ENCODE data around the gene CAMK2D. TPM values are rescaled to one million over a fixed set of nuclear protein-coding genes. Genes with fewer than 3 reads are reported as not detected.
A peak's percentile ranks its signal among the peaks of the same experiment; 100 is the strongest.
"Not testable (repeated sequence)": the region's sequence is repeated elsewhere in the genome, so short reads cannot be mapped to it uniquely, and the experiment has no call there.

Gene CAMK2D
- total RNA-seq, 6 experiments from 2014 or later = 83.7 to 102 (median 94.1) TPM

GRCh38 chr4:113764720-113765264 is 3.3 kb upstream of the CAMK2D start:
- peaks cover 6% of the 10 kb centered on the region for H3K4me1 Mint-ChIP-seq (ENCODE audit: low read depth)
- H3K4me3 Mint-ChIP-seq = no peak overlapping the region
- TF ChIP-seq, protein P1, sequence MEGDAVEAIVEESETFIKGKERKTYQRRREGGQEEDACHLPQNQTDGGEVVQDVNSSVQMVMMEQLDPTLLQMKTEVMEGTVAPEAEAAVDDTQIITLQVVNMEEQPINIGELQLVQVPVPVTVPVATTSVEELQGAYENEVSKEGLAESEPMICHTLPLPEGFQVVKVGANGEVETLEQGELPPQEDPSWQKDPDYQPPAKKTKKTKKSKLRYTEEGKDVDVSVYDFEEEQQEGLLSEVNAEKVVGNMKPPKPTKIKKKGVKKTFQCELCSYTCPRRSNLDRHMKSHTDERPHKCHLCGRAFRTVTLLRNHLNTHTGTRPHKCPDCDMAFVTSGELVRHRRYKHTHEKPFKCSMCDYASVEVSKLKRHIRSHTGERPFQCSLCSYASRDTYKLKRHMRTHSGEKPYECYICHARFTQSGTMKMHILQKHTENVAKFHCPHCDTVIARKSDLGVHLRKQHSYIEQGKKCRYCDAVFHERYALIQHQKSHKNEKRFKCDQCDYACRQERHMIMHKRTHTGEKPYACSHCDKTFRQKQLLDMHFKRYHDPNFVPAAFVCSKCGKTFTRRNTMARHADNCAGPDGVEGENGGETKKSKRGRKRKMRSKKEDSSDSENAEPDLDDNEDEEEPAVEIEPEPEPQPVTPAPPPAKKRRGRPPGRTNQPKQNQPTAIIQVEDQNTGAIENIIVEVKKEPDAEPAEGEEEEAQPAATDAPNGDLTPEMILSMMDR (IDR thresholded peaks at IDR 0.05) = no peak
- H3K9me3 Mint-ChIP-seq = no peaks in the 10 kb centered on the region
- DNase-seq = no peak
- H3K27me3 Mint-ChIP-seq (ENCODE audit: insufficient read depth) = no peaks in the 10 kb centered on the region; the same call in 1 of the 2 replicates
- H3K27ac Mint-ChIP-seq = no peak overlapping the region
- peaks cover 9% of the 10 kb centered on the region for H3K36me3 Mint-ChIP-seq (ENCODE audit: low read depth)

DNA sequence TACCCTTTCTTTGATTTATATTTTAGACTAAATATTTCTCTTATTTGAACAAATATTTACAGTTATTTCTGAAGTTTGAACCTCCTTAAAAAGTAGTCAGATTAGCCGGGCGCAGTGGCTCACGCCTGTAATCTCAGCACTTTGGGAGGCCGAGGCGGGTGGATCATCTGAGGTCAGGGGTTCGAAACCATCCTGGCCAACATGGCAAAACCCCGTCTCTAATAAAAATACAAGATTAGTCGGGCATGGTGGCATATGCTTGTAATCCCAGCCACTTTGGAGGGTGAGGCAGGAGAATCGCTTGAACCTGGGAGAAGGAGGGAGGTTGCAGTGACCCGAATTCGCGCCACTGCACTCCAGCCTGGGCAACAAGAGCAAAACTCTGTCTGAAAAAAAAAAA is 2.4 kb upstream of the CAMK2D start:
- H3K4me1 Mint-ChIP-seq (ENCODE audit: low read depth); H3K27me3 Mint-ChIP-seq (ENCODE audit: insufficient read depth); H3K9me3 Mint-ChIP-seq; H3K4me3 Mint-ChIP-seq; DNase-seq; H3K27ac Mint-ChIP-seq: not testable (repeated sequence)
- peaks cover 15% of the 10 kb centered on the region for H3K36me3 Mint-ChIP-seq (ENCODE audit: low read depth)

GRCh38 chr4:113763029-113763285 is 1.4 kb upstream of the CAMK2D start:
- Mint-ChIP-seq H3K27ac (peak overlapping the region; percentile 98), H3K9me3 (no peaks in the 10 kb centered on the region), H3K36me3 (ENCODE audit: low read depth) (peaks cover 15% of the 10 kb centered on the region), H3K4me1 (ENCODE audit: low read depth) (peaks cover 11% of the 10 kb centered on the region), H3K27me3 (ENCODE audit: insufficient read depth) (no peaks in the 10 kb centered on the region; the same call in 1 of the 2 replicates), H3K4me3 (peak overlapping the region; percentile 99)
- no peak for DNase-seq
- TF ChIP-seq, protein P1 (IDR thresholded peaks at IDR 0.05) = no peak; the same call in 1 of the 2 replicates

- H3K9me3 Mint-ChIP-seq = no peaks in the 10 kb centered on the region
These were observed 869 bp upstream of the CAMK2D start for GRCh38 chr4:113762186-113763028.

DNA sequence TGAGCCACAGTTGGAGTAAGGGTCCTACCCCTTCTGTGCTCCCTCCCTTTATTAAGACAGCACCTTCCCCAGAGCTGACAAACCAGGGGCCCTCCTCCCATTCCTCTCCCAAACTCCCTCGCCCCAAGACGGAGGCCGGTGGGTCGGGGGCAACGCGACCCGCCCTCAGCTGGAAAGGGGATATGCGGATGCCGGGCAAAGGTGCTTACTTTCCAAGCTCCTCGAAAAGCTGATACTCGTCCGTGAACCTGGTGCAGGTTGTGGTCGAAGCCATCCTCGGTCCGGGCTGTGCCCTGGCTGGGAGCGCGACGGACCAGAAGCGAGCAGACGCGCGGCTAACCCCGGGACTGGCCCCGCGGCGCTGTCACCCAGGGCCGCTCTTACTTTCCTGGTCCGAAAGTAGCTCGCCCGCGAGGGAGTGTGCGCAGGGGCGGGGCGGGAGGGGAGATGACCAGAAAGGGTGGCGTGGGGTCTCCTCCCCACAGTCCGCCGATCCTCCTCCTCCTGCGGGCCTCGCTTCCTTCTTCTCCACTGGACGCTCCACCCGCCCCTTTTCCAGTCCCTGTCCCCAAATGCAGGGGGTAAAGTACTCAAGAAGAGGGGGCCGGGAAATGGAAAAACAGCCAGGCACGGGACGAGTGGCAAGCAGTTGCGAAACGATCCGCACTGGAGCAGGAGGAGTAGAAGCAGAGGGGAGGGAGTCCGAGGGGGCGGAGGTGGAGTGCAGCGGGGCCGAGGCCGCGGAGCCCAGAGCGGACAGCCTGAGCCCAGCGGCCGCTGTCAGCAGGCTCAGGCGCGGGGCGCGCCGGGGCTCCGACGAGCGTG is 531 bp downstream of the CAMK2D start:
- H3K4me3 Mint-ChIP-seq = peak overlapping the region; percentile 99
- no peaks in the 10 kb centered on the region; the same call in 1 of the 2 replicates for H3K27me3 Mint-ChIP-seq (ENCODE audit: insufficient read depth)
- peak overlapping the region; percentile 94 for H3K27ac Mint-ChIP-seq
- TF ChIP-seq, protein P1 (IDR thresholded peaks at IDR 0.05) = no peak
- H3K36me3 Mint-ChIP-seq (ENCODE audit: low read depth) = peaks cover 15% of the 10 kb centered on the region
- H3K9me3 Mint-ChIP-seq = no peaks in the 10 kb centered on the region
- DNase-seq = peak; percentile 71
- H3K4me1 Mint-ChIP-seq (ENCODE audit: low read depth) = peaks cover 31% of the 10 kb centered on the region

More at GRCh38 chr4:113762186-113763028, 869 bp upstream of the CAMK2D start:
- DNase-seq = peak; percentile 100
- TF ChIP-seq, protein P1 (IDR thresholded peaks at IDR 0.05) = peak; percentile 14; the same call in 1 of the 2 replicates
- Mint-ChIP-seq H3K4me1 (ENCODE audit: low read depth) (peaks cover 17% of the 10 kb centered on the region), H3K27ac (peak overlapping the region; percentile 98), H3K27me3 (ENCODE audit: insufficient read depth) (no peaks in the 10 kb centered on the region; the same call in 1 of the 2 replicates), H3K36me3 (ENCODE audit: low read depth) (peaks cover 15% of the 10 kb centered on the region), H3K4me3 (peak overlapping the region; percentile 99)
